ENCODE data around the gene COL27A1. TPM values are rescaled to one million over a fixed set of nuclear protein-coding genes. Genes with fewer than 3 reads are reported as not detected.

COL27A1 gene
- total RNA-seq, 1 donor from 2014 or later = 0.33 TPM

DNA sequence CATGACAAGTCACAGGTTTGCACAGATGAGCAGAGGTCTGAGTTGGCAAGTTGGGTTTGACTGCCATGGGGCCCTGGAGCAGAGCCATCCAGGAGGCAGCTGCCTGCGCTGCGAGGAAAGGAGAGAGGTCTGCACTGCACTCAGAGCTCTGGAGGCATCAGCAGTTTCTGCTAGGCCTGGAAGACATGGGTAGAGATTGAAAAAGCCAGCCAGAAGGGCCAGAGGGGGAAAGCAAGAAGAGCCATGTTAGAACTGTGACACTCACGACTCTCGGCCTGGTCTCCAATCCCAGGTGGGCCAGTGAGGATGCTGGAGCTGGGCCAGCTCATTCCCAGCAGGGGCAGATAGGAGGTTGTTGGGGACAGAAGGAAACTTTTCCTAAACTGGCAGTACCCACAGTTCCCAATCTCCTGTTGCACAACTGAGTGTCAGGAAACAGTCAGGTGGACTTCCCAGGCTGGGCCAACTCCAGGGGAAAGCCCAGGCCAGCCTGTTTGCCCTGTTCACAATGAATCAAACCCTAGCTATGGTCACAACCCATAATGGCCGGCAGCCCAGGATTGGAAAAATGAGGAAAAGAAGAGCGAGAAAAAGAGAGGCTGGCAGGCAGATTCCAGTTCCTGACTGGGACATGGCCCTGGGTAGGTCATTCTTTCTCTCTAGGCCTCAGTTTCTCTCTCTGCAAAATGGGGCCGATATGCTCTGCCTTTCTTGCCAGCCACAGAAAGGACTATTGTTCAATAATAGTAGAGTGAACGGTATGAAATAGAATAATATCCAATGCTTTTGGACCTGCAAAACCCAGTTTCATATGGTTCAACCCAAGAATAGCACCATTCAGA, 159.8 kb downstream of the COL27A1 start:
- Mint-ChIP-seq H3K9me3 (no peaks in the 10 kb centered on the region), H3K4me1 (no peaks in the 10 kb centered on the region), H3K27ac (no peak overlapping the region), H3K27me3 (peaks cover 6% of the 10 kb centered on the region), H3K4me3 (no peak overlapping the region), H3K36me3 (ENCODE audit: low read depth) (no peaks in the 10 kb centered on the region)
- ChIA-PET CTCF (no interaction called here), POLR2A (no interaction called here)
- intact Hi-C loops (cut with micrococcal nuclease) = no loop called here
- ATAC-seq (ENCODE audit: low read depth) = no peak
- TF ChIP-seq, protein P1, sequence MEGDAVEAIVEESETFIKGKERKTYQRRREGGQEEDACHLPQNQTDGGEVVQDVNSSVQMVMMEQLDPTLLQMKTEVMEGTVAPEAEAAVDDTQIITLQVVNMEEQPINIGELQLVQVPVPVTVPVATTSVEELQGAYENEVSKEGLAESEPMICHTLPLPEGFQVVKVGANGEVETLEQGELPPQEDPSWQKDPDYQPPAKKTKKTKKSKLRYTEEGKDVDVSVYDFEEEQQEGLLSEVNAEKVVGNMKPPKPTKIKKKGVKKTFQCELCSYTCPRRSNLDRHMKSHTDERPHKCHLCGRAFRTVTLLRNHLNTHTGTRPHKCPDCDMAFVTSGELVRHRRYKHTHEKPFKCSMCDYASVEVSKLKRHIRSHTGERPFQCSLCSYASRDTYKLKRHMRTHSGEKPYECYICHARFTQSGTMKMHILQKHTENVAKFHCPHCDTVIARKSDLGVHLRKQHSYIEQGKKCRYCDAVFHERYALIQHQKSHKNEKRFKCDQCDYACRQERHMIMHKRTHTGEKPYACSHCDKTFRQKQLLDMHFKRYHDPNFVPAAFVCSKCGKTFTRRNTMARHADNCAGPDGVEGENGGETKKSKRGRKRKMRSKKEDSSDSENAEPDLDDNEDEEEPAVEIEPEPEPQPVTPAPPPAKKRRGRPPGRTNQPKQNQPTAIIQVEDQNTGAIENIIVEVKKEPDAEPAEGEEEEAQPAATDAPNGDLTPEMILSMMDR (IDR thresholded peaks at IDR 0.05) = no peak
- DNase-seq = peak; percentile 7

DNA sequence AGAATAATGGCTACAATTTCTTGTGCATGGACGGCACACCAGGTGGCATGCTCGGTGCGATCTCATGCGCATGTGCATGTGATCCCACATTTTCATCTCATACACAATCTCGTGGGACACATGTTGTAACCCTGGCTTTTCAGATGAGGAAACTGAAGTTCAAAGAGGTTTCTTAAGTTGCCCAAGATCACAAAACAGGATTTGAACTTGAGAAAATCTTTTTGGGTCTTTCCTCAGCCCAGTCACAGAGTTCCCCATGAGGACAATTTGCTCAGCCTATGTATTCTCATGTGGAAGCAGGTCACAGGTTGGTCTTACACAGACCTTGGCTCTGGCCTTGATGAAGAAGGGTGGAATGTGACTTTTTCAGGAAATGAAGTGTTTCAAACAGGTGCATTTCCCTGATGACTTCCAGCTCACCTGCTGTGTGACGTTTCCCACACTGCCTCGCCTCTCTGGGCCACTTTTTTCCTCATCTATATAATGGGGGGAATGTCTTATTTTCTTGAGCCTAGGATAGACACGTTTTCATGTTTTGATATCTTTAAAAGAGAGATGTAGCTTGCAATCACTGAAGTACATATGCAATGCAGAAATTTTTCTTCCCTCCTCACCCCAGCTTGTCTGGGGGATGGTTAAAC, 160.5 kb downstream of the COL27A1 start:
- H3K36me3 Mint-ChIP-seq (ENCODE audit: low read depth) = no peaks in the 10 kb centered on the region
- DNase-seq (no peak), ATAC-seq (ENCODE audit: low read depth) (no peak)
- ChIA-PET CTCF (no interaction called here), POLR2A (no interaction called here)
- no peak overlapping the region for H3K4me3 Mint-ChIP-seq
- peaks cover 6% of the 10 kb centered on the region for H3K27me3 Mint-ChIP-seq
- no peaks in the 10 kb centered on the region for H3K9me3 Mint-ChIP-seq
- intact Hi-C loops (cut with micrococcal nuclease) = no loop called here
- no peak overlapping the region for H3K27ac Mint-ChIP-seq
- TF ChIP-seq, protein P1 (IDR thresholded peaks at IDR 0.05) = no peak
- H3K4me1 Mint-ChIP-seq = no peaks in the 10 kb centered on the region

DNA sequence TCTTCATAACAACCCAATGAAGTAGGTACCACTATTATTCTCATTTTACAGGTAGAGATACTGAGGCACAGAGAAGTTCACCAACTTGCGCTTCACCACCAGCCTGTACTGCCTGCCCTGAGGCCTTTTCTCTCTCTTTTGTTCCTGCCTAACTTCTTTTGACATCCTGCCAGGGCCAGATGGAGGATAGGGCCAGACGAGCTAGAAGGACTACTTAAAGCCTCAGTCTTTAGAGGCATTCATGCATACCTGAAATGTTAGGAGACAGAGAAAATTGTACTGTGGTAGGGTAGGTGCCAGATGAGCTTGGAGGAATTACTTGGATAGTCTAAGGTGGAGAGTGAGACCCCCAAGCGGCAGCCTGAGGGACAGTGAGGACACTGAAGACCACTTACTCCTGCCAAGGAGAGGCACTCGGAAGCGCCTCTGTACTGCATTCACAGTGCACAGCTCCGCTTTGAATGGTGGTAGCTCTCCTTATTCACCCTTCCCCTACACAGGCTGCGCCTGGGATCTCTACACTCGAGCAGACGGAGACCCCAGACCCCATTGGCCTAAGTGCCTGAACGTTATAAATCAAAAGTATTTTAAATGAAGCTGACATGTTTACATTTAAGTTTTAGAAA, 161.4 kb downstream of the COL27A1 start:
- peaks cover 6% of the 10 kb centered on the region for H3K27me3 Mint-ChIP-seq
- no peaks in the 10 kb centered on the region for H3K36me3 Mint-ChIP-seq (ENCODE audit: low read depth)
- ATAC-seq (ENCODE audit: low read depth) (no peak), DNase-seq (no peak)
- CTCF ChIA-PET = no interaction called here
- TF ChIP-seq, protein P1 (IDR thresholded peaks at IDR 0.05) = no peak
- POLR2A ChIA-PET = no interaction called here
- H3K4me3 Mint-ChIP-seq = no peak overlapping the region
- H3K4me1 Mint-ChIP-seq = no peaks in the 10 kb centered on the region
- H3K9me3 Mint-ChIP-seq = no peaks in the 10 kb centered on the region
- no peak overlapping the region for H3K27ac Mint-ChIP-seq
- intact Hi-C loops (cut with micrococcal nuclease) = no loop called here

DNA sequence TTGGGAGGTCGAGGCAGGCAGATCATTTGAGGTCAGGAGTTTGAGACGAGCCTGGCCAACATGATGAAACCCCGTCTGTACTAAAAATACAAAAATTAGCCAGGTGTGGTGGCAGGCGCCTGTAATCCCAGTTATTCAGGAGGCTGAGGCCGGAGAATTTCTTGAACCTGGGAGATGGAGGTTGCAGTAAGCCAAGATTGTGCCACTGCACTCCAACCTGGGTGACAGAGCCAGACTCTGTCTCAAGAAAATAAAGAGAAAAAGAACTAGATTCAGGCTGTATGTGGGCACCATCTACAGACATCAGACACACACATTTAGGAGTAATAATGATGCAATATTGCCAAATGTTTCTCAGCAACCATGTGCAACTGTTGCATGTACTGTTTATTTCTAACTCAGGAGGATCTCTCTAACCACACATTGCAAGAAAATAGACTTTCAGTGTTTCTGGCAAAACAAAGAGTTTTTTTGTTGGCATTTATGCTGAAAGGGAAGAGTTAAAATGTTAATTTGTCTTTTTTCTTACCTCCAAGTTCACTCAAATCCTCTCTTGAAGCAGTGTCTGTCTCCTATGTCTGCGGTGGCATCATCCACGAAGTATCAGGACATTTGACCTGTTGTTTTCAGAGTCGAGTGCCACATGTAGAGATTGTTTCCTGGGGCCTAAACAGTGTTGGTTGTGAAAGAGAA, 162.5 kb downstream of the COL27A1 start:
- ChIA-PET POLR2A (no interaction called here), CTCF (no interaction called here)
- TF ChIP-seq, protein P1 (IDR thresholded peaks at IDR 0.05) = no peak
- intact Hi-C loops (cut with micrococcal nuclease) = no loop called here
- Mint-ChIP-seq H3K9me3 (no peaks in the 10 kb centered on the region), H3K27ac (no peak overlapping the region), H3K4me3 (no peak overlapping the region), H3K36me3 (ENCODE audit: low read depth) (no peaks in the 10 kb centered on the region), H3K27me3 (peaks cover 6% of the 10 kb centered on the region), H3K4me1 (no peaks in the 10 kb centered on the region)
- ATAC-seq (ENCODE audit: low read depth) (no peak), DNase-seq (no peak)

DNA sequence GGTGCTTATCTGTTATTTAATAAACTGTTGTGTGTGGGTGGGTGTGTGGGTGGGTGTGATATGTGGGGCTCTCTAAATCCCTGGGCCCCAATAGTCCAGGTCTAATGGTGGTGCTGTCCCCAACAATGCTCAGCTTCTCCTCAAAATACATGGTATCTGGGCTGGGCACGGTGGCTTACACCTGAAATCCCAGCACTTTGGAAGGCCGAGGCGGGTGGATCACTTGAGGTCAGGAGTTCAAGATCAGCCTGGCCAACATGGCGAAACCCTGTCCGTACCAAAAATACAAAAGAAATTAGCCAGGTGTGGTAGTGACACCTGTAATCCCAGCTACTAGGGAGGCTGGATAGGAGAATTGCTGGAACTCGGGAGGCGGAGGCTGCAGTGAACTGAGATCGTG, 163.1 kb downstream of the COL27A1 start:
- Mint-ChIP-seq H3K36me3 (ENCODE audit: low read depth) (no peaks in the 10 kb centered on the region), H3K4me1 (no peaks in the 10 kb centered on the region), H3K4me3 (no peak overlapping the region), H3K9me3 (no peaks in the 10 kb centered on the region), H3K27ac (no peak overlapping the region), H3K27me3 (peaks cover 6% of the 10 kb centered on the region)
- TF ChIP-seq, protein P1 (IDR thresholded peaks at IDR 0.05) = no peak
- intact Hi-C loops (cut with micrococcal nuclease) = no loop called here
- ChIA-PET CTCF (no interaction called here), POLR2A (no interaction called here)
- no peak for DNase-seq
- ATAC-seq (ENCODE audit: low read depth) = no peak

All from activated B cell treated with CpG ODN at 0.5 μM for 24 hours (primary cell).